Liver (tissue), 9 donors: ENCODE measurements around the gene CDC37L1. TPM values are rescaled to one million over a fixed set of nuclear protein-coding genes. Genes with fewer than 3 reads are reported as not detected.

Experiments
- DNase-seq: peaks from one replicate; pipeline ENCODE4 v3.0.0-alpha.2; 2017; ENCODE audit warnings: low spot score
- H3K27ac ChIP-seq, 2 donors: one replicate each; pipeline ENCODE4 v1.7.0; 2013; ENCODE audit warnings: inconsistent platforms in 2 of 2, low read length in 2 of 2, control low read depth in 1 of 2, low read depth in 1 of 2, mild to moderate bottlenecking in 1 of 2
- H3K27me3 ChIP-seq, 4 donors: one replicate each; pipeline versions ENCODE4 v1.6.1 to v1.7.0; 2013; ENCODE audit warnings: low read length in 3 of 4, inconsistent platforms in 1 of 4, mild to moderate bottlenecking in 1 of 4, moderate library complexity in 1 of 4; ENCODE audit not compliant: control insufficient read depth in 4 of 4, insufficient read depth in 4 of 4
- H3K36me3 ChIP-seq, 4 donors: one replicate each; pipeline versions ENCODE4 v1.6.1 to v1.7.0; 2013; ENCODE audit warnings: low read length in 3 of 4, mild to moderate bottlenecking in 3 of 4, low read depth in 1 of 4, moderate library complexity in 1 of 4; ENCODE audit not compliant: control insufficient read depth in 4 of 4, insufficient read depth in 3 of 4
- H3K4me1 ChIP-seq, 4 donors: one replicate each; pipeline versions ENCODE4 v1.6.1 to v1.7.0; 2013; ENCODE audit warnings: low read length in 3 of 4, mild to moderate bottlenecking in 3 of 4, moderate library complexity in 1 of 4; ENCODE audit not compliant: control insufficient read depth in 4 of 4, insufficient read depth in 4 of 4
- H3K4me3 ChIP-seq, 3 donors: one replicate each; pipeline versions ENCODE4 v1.6.1 to v1.7.0; 2013; ENCODE audit warnings: low read length in 3 of 3, control low read depth in 1 of 3, low read depth in 1 of 3, mild to moderate bottlenecking in 1 of 3
- H3K9ac ChIP-seq, 2 donors: one replicate each; pipeline ENCODE4 v1.7.0; 2013; ENCODE audit warnings: low read length in 2 of 2, mild to moderate bottlenecking in 2 of 2, moderate library complexity in 2 of 2, control low read depth in 1 of 2, low read depth in 1 of 2
- H3K9me3 ChIP-seq, 4 donors: one replicate each; pipeline versions ENCODE4 v1.6.1 to v1.7.0; 2013; ENCODE audit warnings: low read length in 3 of 4; ENCODE audit not compliant: control insufficient read depth in 4 of 4
- CTCF ChIP-seq: fragments of 150-350 bp; IDR thresholded peaks from 2 replicates; pipeline ENCODE4 v1.5.1; 2017; ENCODE audit warnings: improper control_type of control experiment, low read depth, low read length; ENCODE audit not compliant: missing input control
- EGR1 ChIP-seq, 2 donors: IDR thresholded peaks; 2 replicates each; pipeline ENCODE4 v1.6.1; 2016 to 2018; ENCODE audit warnings: antibody characterized with exemption in 2 of 2, low read depth in 2 of 2
- FOXA1 ChIP-seq: IDR thresholded peaks from 2 replicates; pipeline ENCODE4 v1.6.1; 2016; ENCODE audit warnings: antibody characterized with exemption
- GABPA ChIP-seq, 2 donors: IDR thresholded peaks in 1 of 2; conservative IDR thresholded peaks in 1 of 2; 2 replicates each; pipeline ENCODE4 v1.6.1; 2016; ENCODE audit warnings: antibody characterized with exemption in 2 of 2, mild to moderate bottlenecking in 1 of 2, moderate library complexity in 1 of 2
- HNF4A ChIP-seq, 2 donors: conservative IDR thresholded peaks; 2 replicates each; pipeline ENCODE4 v1.6.1; 2016; ENCODE audit warnings: antibody characterized with exemption in 2 of 2, mild to moderate bottlenecking in 2 of 2
- HNF4G ChIP-seq: IDR thresholded peaks from 2 replicates; pipeline ENCODE4 v1.6.1; 2016; ENCODE audit warnings: antibody characterized with exemption
- MAX ChIP-seq: IDR thresholded peaks from 2 replicates; pipeline ENCODE4 v1.6.1; 2016; ENCODE audit warnings: antibody characterized with exemption
- RXRA ChIP-seq, 2 donors: IDR thresholded peaks; 2 replicates each; pipeline ENCODE4 v1.6.1; 2017 to 2018; ENCODE audit warnings: antibody characterized with exemption in 2 of 2, mild to moderate bottlenecking in 1 of 2
- SP1 ChIP-seq: IDR thresholded peaks from 2 replicates; pipeline ENCODE4 v1.6.1; 2018; ENCODE audit warnings: antibody characterized with exemption, mild to moderate bottlenecking
- TAF1 ChIP-seq: conservative IDR thresholded peaks from 2 replicates; pipeline ENCODE4 v1.6.1; 2016; ENCODE audit warnings: antibody characterized with exemption, mild to moderate bottlenecking
- WGBS: extraction: QIAGEN DNeasy Blood & Tissue Kit; methylation state at CpG from one replicate; pipeline ENCODE4 v1.1.7; 2013; 5-methylcytosine and 5-hydroxymethylcytosine counted together
- polyA plus RNA-seq, 2 donors: library from polyadenylated mRNA; stranded (reverse) in 1 of 2; unstranded in 1 of 2; fragments of 200-250 nt in 1 of 2; fragments of >200 nt in 1 of 2; fragmentation: Nextera tagmentation in 1 of 2; extraction: Ambion mirVana in 1 of 2; gene quantifications; one replicate each; pipeline versions ENCODE4 v1.2.1 to v1.2.3, GENCODE V29; 2013 to 2015
- total RNA-seq, 2 donors: library from RNA; depleted of rRNA; stranded (reverse); fragments of >200 nt; gene quantifications; one replicate each; pipeline ENCODE4 v1.2.3, GENCODE V29; 2014
- TF ChIP-seq, protein P1 (sequence below): IDR thresholded peaks from 2 replicates; pipeline ENCODE4 v1.6.1; 2016; ENCODE audit warnings: antibody characterized with exemption, mild to moderate bottlenecking
- TF ChIP-seq, protein P2 (sequence below): IDR thresholded peaks from 2 replicates; pipeline ENCODE4 v1.6.1; 2016; ENCODE audit warnings: antibody characterized with exemption
- TF ChIP-seq, protein P3 (sequence below): IDR thresholded peaks from 2 replicates; pipeline ENCODE4 v1.6.1; 2016; ENCODE audit warnings: antibody characterized with exemption
- donor health status: healthy.
- donor health status: healthy.
- donor health status: healthy.
- donor health status: healthy.
- donor health status: healthy.

CDC37L1 gene
- total and polyA plus RNA-seq, 4 donors = 11.3 to 32.8 (median 19.4) TPM

DNA sequence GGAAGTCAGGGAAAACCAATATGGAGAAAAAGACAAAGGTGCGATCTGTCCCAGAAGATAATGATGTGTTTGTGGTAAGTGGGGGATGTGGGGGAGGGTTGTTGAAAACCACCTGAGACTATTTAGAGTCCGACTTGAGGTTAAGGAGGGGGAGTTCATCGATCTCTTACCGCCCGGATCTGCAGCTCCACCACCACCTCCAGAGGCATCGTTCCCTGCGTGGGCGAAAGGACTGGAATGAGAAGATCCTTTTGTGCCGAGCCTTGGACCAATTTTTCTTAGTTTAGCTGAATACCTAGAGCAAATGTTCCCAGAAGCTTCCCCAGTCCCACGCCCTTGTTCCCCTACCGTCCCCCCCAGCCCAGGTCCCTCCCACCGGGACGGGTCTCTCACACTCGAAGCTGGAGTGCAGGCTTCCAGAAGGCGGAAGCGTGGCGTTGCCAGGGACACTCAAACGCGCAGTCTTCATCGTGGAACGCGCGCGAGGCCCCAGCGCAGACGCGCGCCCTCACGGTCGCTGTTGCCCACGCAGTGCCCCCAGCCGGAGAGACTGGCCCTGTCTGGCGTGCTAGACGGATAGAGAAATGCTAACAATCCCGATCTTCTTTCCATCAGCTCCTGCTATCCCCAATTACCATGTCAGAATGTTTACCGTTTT is 13.2 kb upstream of the CDC37L1 start, which contains the start of gene SPATA6L:
TSS of gene SPATA6L (minus strand) at position 439 of the 658 bp plus-strand sequence. CDS start at position 209, 230 bp downstream.
- TF ChIP-seq MAX (peak; percentile 8), CTCF (peak; percentile 5), HNF4A (conservative IDR thresholded peaks at IDR 0.05) (no peak), GABPA (IDR thresholded peaks at IDR 0.05 in 1 of 2, conservative IDR thresholded peaks at IDR 0.05 in 1 of 2) (no peak), TAF1 (peak; percentile 23), SP1 (peak; percentile 21), FOXA1 (no peak), HNF4G (no peak), EGR1 (IDR thresholded peaks at IDR 0.05; ENCODE audit: low read depth in 2 of 2) (peak in 1 of 2 donors; percentile 69), RXRA (IDR thresholded peaks at IDR 0.05) (no peak)
- TF ChIP-seq, protein P1, sequence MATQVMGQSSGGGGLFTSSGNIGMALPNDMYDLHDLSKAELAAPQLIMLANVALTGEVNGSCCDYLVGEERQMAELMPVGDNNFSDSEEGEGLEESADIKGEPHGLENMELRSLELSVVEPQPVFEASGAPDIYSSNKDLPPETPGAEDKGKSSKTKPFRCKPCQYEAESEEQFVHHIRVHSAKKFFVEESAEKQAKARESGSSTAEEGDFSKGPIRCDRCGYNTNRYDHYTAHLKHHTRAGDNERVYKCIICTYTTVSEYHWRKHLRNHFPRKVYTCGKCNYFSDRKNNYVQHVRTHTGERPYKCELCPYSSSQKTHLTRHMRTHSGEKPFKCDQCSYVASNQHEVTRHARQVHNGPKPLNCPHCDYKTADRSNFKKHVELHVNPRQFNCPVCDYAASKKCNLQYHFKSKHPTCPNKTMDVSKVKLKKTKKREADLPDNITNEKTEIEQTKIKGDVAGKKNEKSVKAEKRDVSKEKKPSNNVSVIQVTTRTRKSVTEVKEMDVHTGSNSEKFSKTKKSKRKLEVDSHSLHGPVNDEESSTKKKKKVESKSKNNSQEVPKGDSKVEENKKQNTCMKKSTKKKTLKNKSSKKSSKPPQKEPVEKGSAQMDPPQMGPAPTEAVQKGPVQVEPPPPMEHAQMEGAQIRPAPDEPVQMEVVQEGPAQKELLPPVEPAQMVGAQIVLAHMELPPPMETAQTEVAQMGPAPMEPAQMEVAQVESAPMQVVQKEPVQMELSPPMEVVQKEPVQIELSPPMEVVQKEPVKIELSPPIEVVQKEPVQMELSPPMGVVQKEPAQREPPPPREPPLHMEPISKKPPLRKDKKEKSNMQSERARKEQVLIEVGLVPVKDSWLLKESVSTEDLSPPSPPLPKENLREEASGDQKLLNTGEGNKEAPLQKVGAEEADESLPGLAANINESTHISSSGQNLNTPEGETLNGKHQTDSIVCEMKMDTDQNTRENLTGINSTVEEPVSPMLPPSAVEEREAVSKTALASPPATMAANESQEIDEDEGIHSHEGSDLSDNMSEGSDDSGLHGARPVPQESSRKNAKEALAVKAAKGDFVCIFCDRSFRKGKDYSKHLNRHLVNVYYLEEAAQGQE = no peak
- TF ChIP-seq, protein P2, sequence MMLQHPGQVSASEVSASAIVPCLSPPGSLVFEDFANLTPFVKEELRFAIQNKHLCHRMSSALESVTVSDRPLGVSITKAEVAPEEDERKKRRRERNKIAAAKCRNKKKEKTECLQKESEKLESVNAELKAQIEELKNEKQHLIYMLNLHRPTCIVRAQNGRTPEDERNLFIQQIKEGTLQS = no peak
- TF ChIP-seq, protein P3, sequence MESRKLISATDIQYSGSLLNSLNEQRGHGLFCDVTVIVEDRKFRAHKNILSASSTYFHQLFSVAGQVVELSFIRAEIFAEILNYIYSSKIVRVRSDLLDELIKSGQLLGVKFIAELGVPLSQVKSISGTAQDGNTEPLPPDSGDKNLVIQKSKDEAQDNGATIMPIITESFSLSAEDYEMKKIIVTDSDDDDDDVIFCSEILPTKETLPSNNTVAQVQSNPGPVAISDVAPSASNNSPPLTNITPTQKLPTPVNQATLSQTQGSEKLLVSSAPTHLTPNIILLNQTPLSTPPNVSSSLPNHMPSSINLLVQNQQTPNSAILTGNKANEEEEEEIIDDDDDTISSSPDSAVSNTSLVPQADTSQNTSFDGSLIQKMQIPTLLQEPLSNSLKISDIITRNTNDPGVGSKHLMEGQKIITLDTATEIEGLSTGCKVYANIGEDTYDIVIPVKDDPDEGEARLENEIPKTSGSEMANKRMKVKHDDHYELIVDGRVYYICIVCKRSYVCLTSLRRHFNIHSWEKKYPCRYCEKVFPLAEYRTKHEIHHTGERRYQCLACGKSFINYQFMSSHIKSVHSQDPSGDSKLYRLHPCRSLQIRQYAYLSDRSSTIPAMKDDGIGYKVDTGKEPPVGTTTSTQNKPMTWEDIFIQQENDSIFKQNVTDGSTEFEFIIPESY = no peak
- peak; percentile 60 for DNase-seq
- Histone ChIP-seq H3K9me3 (no peaks in the 10 kb centered on the region), H3K27ac (peak within 1 kb of the TSS; percentile 94 to 97), H3K4me3 (peak within 1 kb of the TSS; percentile 69 to 85 (median 71)), H3K36me3 (no peaks in the 10 kb centered on the region), H3K4me1 (peaks cover 0 to 30% (median 12%) of the 10 kb centered on the region in 4 donors), H3K27me3 (no peaks in the 10 kb centered on the region), H3K9ac (peak within 1 kb of the TSS; percentile 72 to 83)
- WGBS = 1% methylated on average over 36 of the region's 36 CpGs

GRCh38 chr9:4667681-4668080 is 11.7 kb upstream of the CDC37L1 start:
- WGBS = 98% methylated on average over 1 of the region's 1 CpG
- H3K4me1 ChIP-seq = peaks cover 0 to 25% (median 8%) of the 10 kb centered on the region in 4 donors
- no peak overlapping the region for H3K9ac ChIP-seq
- no peaks in the 10 kb centered on the region for H3K36me3 ChIP-seq
- H3K27me3 ChIP-seq = no peaks in the 10 kb centered on the region
- no peak overlapping the region for H3K27ac ChIP-seq
- no peak for DNase-seq
- no peaks in the 10 kb centered on the region for H3K9me3 ChIP-seq
- TF ChIP-seq, protein P2 = no peak
- TF ChIP-seq RXRA (IDR thresholded peaks at IDR 0.05) (no peak), CTCF (no peak), MAX (no peak)
- H3K4me3 ChIP-seq = no peak overlapping the region
